Measurements from ENCODE around the gene ANO2. TPM values are rescaled to one million over a fixed set of nuclear protein-coding genes. Genes with fewer than 3 reads are reported as not detected.

The ANO2 gene
- total and polyA plus RNA-seq, 7 experiments from 2014 or later: not detected

DNA sequence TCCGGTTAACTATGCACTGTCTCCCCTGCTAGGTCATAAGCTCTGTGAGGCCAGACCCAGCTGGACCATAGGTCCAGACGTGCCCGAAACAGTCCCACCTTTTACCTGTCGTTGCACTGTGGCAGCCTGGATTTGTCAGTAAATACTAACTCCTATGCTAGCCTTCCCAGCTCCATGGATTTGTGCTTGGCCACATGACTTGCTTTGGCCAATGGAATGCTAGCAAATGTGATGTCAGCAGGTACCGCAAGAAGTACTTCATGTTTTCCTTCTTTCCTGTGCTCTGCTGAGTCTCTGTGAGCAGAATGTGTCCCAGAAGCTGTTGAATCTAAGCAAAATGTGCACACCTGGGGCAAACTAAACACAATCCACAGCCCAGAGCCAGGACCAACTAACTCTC is 157.2 kb downstream of the ANO2 start:
- H3K4me3 ChIP-seq (ENCODE audit: low read length): no peak overlapping the region
- no peak overlapping the region for H3K27ac ChIP-seq (ENCODE audit: low read depth, low read length)
- Mint-ChIP-seq H3K4me3 (no peak overlapping the region), H3K27me3 (peaks cover 0 to 22% (median 11%) of the 10 kb centered on the region in 5 donors), H3K27ac (no peak overlapping the region), H3K4me1 (no peaks in the 10 kb centered on the region), H3K36me3 (peaks cover 0 to 3% (median 0%) of the 10 kb centered on the region in 5 donors), H3K9me3 (peaks cover 0 to 2% (median 0%) of the 10 kb centered on the region in 11 donors)
- H3K36me3 ChIP-seq (ENCODE audit: control insufficient read depth in 2 of 3, insufficient read depth in 3 of 3, low read length in 3 of 3): no peaks in the 10 kb centered on the region
- ChIA-PET CTCF (no interaction called here), POLR2A (no interaction called here)
- ATAC-seq (no peak), DNase-seq (no peak)
- H3K9me3 ChIP-seq (ENCODE audit: control insufficient read depth in 2 of 3, low read length in 3 of 3): no peaks in the 10 kb centered on the region
- intact Hi-C loops (cut with micrococcal nuclease): no loop called here
- no peaks in the 10 kb centered on the region for H3K4me1 ChIP-seq (ENCODE audit: control insufficient read depth in 2 of 2, insufficient read depth in 2 of 2, low read length in 2 of 2)
- H3K27me3 ChIP-seq (ENCODE audit: control insufficient read depth in 2 of 2, insufficient read depth in 2 of 2, low read length in 2 of 2): no peaks in the 10 kb centered on the region

DNA sequence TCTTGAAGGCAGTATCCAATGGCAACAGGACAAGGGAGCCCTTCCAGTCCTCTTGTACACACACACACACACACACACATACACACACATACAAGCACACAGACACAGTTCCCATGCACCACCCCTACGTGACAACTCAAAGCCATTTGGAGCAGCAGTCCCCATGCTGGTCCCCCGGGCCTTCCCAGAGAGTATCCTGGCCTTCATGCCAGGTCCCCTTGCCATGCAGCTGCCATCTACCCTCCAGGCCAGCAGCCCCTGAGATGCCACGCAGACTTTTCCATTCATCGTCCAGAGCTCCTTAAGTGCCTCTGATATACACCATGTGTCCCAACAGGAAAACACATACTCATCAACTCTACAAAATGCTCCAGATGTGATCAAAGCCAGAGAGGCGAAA is 159.5 kb downstream of the ANO2 start:
- Histone ChIP-seq H3K27ac (ENCODE audit: low read depth, low read length) (no peak overlapping the region), H3K9me3 (ENCODE audit: control insufficient read depth in 2 of 3, low read length in 3 of 3) (no peaks in the 10 kb centered on the region), H3K4me1 (ENCODE audit: control insufficient read depth in 2 of 2, insufficient read depth in 2 of 2, low read length in 2 of 2) (no peaks in the 10 kb centered on the region), H3K36me3 (ENCODE audit: control insufficient read depth in 2 of 3, insufficient read depth in 3 of 3, low read length in 3 of 3) (no peaks in the 10 kb centered on the region), H3K4me3 (ENCODE audit: low read length) (no peak overlapping the region), H3K27me3 (ENCODE audit: control insufficient read depth in 2 of 2, insufficient read depth in 2 of 2, low read length in 2 of 2) (no peaks in the 10 kb centered on the region)
- H3K4me3 Mint-ChIP-seq: no peak overlapping the region
- H3K9me3 Mint-ChIP-seq: peaks cover 0 to 2% (median 0%) of the 10 kb centered on the region in 11 donors
- peak overlapping the region in 1 of 9 donors; percentile 47 for H3K27ac Mint-ChIP-seq
- intact Hi-C loops (cut with micrococcal nuclease): no loop called here
- ATAC-seq: no peak
- peaks cover 0 to 3% (median 0%) of the 10 kb centered on the region in 5 donors for H3K36me3 Mint-ChIP-seq
- no peak for DNase-seq
- H3K27me3 Mint-ChIP-seq: peaks cover 0 to 17% (median 6%) of the 10 kb centered on the region in 5 donors
- ChIA-PET CTCF (interaction anchor here (0.6 kb wide), 1 partner anchor 9 kb away, joined by 7 read pairs; no protein-coding TSS in a partner anchor), POLR2A (no interaction called here)
- H3K4me1 Mint-ChIP-seq: no peaks in the 10 kb centered on the region

DNA sequence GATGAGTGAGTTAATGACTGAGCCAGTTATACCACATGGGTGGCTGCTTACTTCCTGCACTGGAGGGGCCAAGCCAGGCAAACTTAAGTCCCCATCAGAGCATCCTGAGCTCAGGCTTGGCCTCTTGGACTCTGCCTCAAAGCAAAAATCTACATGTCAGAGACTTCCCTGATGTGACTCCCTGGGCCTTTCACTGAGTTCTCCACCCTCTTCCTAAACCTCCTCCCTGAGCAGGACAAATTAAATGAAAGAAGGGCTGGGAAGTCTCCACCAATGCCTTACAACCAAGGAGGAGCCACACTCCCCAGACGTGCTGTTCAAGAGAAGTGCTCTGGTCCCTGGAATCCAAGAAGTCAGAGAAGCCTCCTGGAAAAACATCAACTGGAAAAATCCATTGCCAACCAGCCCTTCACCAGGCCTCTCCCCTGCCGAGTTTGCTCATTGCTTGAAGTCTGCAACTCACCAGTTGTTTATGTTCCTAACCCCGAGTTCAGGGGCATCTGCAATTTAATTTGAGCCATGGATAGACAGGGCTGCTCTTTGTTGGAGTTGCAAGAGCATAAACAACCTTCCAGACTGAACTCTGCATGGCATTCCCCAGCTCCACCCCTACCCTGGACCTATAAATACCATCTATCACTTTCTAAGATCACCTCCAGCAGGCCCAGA is 160.5 kb downstream of the ANO2 start:
- Mint-ChIP-seq H3K9me3 (peaks cover 0 to 2% (median 0%) of the 10 kb centered on the region in 11 donors), H3K4me3 (no peak overlapping the region), H3K27me3 (peaks cover 0 to 10% (median 4%) of the 10 kb centered on the region in 5 donors), H3K27ac (no peak overlapping the region), H3K4me1 (no peaks in the 10 kb centered on the region), H3K36me3 (peaks cover 0 to 3% (median 0%) of the 10 kb centered on the region in 5 donors)
- no peak for ATAC-seq
- no peaks in the 10 kb centered on the region for H3K27me3 ChIP-seq (ENCODE audit: control insufficient read depth in 2 of 2, insufficient read depth in 2 of 2, low read length in 2 of 2)
- H3K9me3 ChIP-seq (ENCODE audit: control insufficient read depth in 2 of 3, low read length in 3 of 3): no peaks in the 10 kb centered on the region
- ChIA-PET POLR2A (no interaction called here), CTCF (no interaction called here)
- DNase-seq: no peak
- H3K27ac ChIP-seq (ENCODE audit: low read depth, low read length): no peak overlapping the region
- H3K36me3 ChIP-seq (ENCODE audit: control insufficient read depth in 2 of 3, insufficient read depth in 3 of 3, low read length in 3 of 3): no peaks in the 10 kb centered on the region
- intact Hi-C loops (cut with micrococcal nuclease): no loop called here
- no peaks in the 10 kb centered on the region for H3K4me1 ChIP-seq (ENCODE audit: control insufficient read depth in 2 of 2, insufficient read depth in 2 of 2, low read length in 2 of 2)
- H3K4me3 ChIP-seq (ENCODE audit: low read length): no peak overlapping the region

DNA sequence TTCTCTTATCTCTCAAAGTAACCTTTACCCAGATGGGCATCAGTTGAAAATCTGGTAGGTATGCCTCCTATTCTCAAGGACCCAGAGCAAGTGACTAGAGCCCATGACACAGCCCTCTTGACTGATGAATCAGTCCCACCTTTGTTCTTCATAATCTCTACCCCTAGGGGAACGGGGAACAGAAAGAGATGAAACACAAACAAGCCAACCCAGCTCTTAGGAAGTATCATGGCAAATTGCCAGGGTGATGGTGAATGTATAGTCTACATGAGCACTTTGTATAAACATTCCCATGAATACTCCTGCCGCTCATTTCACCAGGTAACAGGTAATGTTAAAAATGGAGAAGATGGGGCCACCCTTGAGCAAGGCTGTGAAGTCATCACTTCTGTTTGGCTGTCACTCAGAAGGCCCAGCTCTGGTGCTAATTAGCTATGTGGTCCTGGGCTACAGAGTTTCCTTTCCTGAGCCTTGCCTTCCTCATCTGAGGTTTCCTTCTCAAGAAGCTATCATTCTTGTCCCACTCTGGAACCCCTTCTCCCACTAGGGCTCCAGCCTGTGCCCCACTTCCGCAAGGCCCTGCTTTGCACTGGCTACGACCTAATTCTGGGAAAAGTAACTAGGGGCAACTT is 161.7 kb downstream of the ANO2 start:
- H3K4me1 ChIP-seq (ENCODE audit: control insufficient read depth in 2 of 2, insufficient read depth in 2 of 2, low read length in 2 of 2): no peaks in the 10 kb centered on the region
- Mint-ChIP-seq H3K9me3 (peaks cover 0 to 2% (median 0%) of the 10 kb centered on the region in 11 donors), H3K4me1 (no peaks in the 10 kb centered on the region), H3K4me3 (no peak overlapping the region), H3K36me3 (peaks cover 0 to 3% (median 0%) of the 10 kb centered on the region in 5 donors), H3K27me3 (peaks cover 0 to 10% (median 2%) of the 10 kb centered on the region in 5 donors), H3K27ac (no peak overlapping the region)
- no peak overlapping the region for H3K27ac ChIP-seq (ENCODE audit: low read depth, low read length)
- ChIA-PET CTCF (no interaction called here), POLR2A (no interaction called here)
- intact Hi-C loops (cut with micrococcal nuclease): no loop called here
- no peak for ATAC-seq
- no peak for DNase-seq
- H3K9me3 ChIP-seq (ENCODE audit: control insufficient read depth in 2 of 3, low read length in 3 of 3): no peaks in the 10 kb centered on the region
- no peak overlapping the region for H3K4me3 ChIP-seq (ENCODE audit: low read length)
- H3K27me3 ChIP-seq (ENCODE audit: control insufficient read depth in 2 of 2, insufficient read depth in 2 of 2, low read length in 2 of 2): no peaks in the 10 kb centered on the region
- H3K36me3 ChIP-seq (ENCODE audit: control insufficient read depth in 2 of 3, insufficient read depth in 3 of 3, low read length in 3 of 3): no peaks in the 10 kb centered on the region

DNA sequence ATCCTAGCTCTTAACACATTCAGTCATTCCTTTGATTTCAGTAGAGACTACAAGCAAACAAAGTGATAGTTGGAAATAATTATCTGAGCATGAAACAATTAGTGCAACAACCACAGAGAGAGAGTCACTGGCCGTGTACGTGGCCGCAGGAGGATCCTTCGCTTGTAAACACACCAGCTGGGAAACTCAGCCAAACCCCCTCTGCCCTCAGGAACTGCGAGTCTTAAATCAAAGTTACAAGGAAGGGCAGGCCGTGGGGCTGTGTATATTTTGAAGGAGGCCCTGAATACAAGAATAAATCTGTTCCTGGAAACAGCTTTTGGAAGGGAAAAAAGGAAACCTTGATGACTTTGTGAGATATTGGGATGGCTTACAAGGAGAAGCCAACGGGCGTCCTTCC is 164.5 kb downstream of the ANO2 start:
- Mint-ChIP-seq H3K27ac (no peak overlapping the region), H3K36me3 (peaks cover 0 to 3% (median 0%) of the 10 kb centered on the region in 5 donors), H3K9me3 (peaks cover 0 to 2% (median 0%) of the 10 kb centered on the region in 11 donors), H3K27me3 (peaks cover 2 to 24% (median 15%) of the 10 kb centered on the region in 5 donors), H3K4me1 (no peaks in the 10 kb centered on the region), H3K4me3 (no peak overlapping the region)
- no peak for DNase-seq
- intact Hi-C loops (cut with micrococcal nuclease): no loop called here
- Histone ChIP-seq H3K27ac (ENCODE audit: low read depth, low read length) (no peak overlapping the region), H3K4me1 (ENCODE audit: control insufficient read depth in 2 of 2, insufficient read depth in 2 of 2, low read length in 2 of 2) (no peaks in the 10 kb centered on the region), H3K9me3 (ENCODE audit: control insufficient read depth in 2 of 3, low read length in 3 of 3) (no peaks in the 10 kb centered on the region), H3K36me3 (ENCODE audit: control insufficient read depth in 2 of 3, insufficient read depth in 3 of 3, low read length in 3 of 3) (no peaks in the 10 kb centered on the region), H3K27me3 (ENCODE audit: control insufficient read depth in 2 of 2, insufficient read depth in 2 of 2, low read length in 2 of 2) (no peaks in the 10 kb centered on the region), H3K4me3 (ENCODE audit: low read length) (no peak overlapping the region)
- ATAC-seq: no peak
- CTCF ChIA-PET: interaction anchor here (0.6 kb wide), 1 partner anchor 134 kb away, joined by 3 read pairs; no protein-coding TSS in a partner anchor
- POLR2A ChIA-PET: no interaction called here

DNA sequence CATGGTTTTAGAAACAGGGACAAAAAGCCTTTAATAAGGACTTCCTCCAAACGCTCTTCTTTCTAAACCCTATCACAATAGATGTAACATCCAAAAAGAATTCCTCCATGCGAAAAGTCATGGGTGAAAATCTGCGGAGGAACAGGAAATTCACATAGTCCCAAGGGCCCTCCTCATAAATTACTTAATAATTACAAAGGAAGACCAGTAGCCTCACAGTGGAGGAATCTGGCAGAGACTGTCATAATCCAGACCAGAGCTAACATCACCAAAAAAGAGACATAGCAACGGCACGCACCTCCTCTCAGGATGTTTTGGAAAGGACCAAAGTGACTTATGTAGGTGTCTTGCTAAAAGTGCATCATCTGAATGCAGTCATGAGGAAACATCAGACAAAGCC is 165.7 kb downstream of the ANO2 start:
- DNase-seq (no peak), ATAC-seq (no peak)
- H3K36me3 ChIP-seq (ENCODE audit: control insufficient read depth in 2 of 3, insufficient read depth in 3 of 3, low read length in 3 of 3): no peaks in the 10 kb centered on the region
- H3K4me3 ChIP-seq (ENCODE audit: low read length): no peak overlapping the region
- H3K9me3 ChIP-seq (ENCODE audit: control insufficient read depth in 2 of 3, low read length in 3 of 3): no peaks in the 10 kb centered on the region
- no peak overlapping the region for H3K27ac ChIP-seq (ENCODE audit: low read depth, low read length)
- intact Hi-C loops (cut with micrococcal nuclease): no loop called here
- ChIA-PET POLR2A (no interaction called here), CTCF (no interaction called here)
- Mint-ChIP-seq H3K4me1 (no peaks in the 10 kb centered on the region), H3K9me3 (peaks cover 0 to 2% (median 0%) of the 10 kb centered on the region in 11 donors), H3K27ac (no peak overlapping the region), H3K4me3 (no peak overlapping the region), H3K36me3 (peaks cover 0 to 3% (median 0%) of the 10 kb centered on the region in 5 donors), H3K27me3 (peaks cover 2 to 30% (median 21%) of the 10 kb centered on the region in 5 donors)
- no peaks in the 10 kb centered on the region for H3K27me3 ChIP-seq (ENCODE audit: control insufficient read depth in 2 of 2, insufficient read depth in 2 of 2, low read length in 2 of 2)
- no peaks in the 10 kb centered on the region for H3K4me1 ChIP-seq (ENCODE audit: control insufficient read depth in 2 of 2, insufficient read depth in 2 of 2, low read length in 2 of 2)

DNA sequence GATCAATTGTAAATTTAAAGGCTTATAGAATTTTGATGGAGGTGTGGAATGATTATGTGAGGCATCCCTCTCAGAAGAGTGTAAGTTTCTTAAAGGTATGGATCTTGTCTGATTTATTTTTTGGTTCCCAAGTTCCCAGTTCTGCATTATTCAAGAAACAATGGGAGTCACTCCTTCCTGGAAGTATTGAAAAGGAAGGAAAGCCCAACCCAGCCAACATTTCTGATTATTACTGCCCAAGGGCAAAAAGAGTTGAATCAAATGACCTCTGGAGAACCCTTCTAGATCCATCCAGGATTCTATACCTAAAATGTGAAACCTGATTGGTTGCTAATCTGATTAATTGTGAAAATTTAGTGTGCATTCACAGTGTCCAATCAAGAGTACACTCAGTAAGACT is 166.2 kb downstream of the ANO2 start:
- DNase-seq: no peak
- Histone ChIP-seq H3K36me3 (ENCODE audit: control insufficient read depth in 2 of 3, insufficient read depth in 3 of 3, low read length in 3 of 3) (no peaks in the 10 kb centered on the region), H3K27me3 (ENCODE audit: control insufficient read depth in 2 of 2, insufficient read depth in 2 of 2, low read length in 2 of 2) (no peaks in the 10 kb centered on the region), H3K9me3 (ENCODE audit: control insufficient read depth in 2 of 3, low read length in 3 of 3) (no peaks in the 10 kb centered on the region), H3K4me1 (ENCODE audit: control insufficient read depth in 2 of 2, insufficient read depth in 2 of 2, low read length in 2 of 2) (no peaks in the 10 kb centered on the region), H3K4me3 (ENCODE audit: low read length) (no peak overlapping the region), H3K27ac (ENCODE audit: low read depth, low read length) (no peak overlapping the region)
- H3K36me3 Mint-ChIP-seq: no peaks in the 10 kb centered on the region
- no peaks in the 10 kb centered on the region for H3K4me1 Mint-ChIP-seq
- ATAC-seq: no peak
- peaks cover 2 to 30% (median 21%) of the 10 kb centered on the region in 5 donors for H3K27me3 Mint-ChIP-seq
- no peak overlapping the region for H3K27ac Mint-ChIP-seq
- POLR2A ChIA-PET: no interaction called here
- H3K9me3 Mint-ChIP-seq: no peaks in the 10 kb centered on the region
- no peak overlapping the region for H3K4me3 Mint-ChIP-seq
- intact Hi-C loops (cut with micrococcal nuclease): no loop called here
- CTCF ChIA-PET: no interaction called here

Measured in naive thymus-derived CD4-positive, alpha-beta T cell (primary cell).